Left cardiac atrium (tissue), 4 donors: ENCODE measurements around the gene UBE2H. TPM values are rescaled to one million over a fixed set of nuclear protein-coding genes. Genes with fewer than 3 reads are reported as not detected.

Experiments
- ATAC-seq, 2 donors: fragments of 200-7000 bp; cut with Tn5 transposase; one replicate each; pipeline ENCODE4 v1.9.1; 2020; ENCODE audit warnings: mild to moderate bottlenecking in 2 of 2, moderate library complexity in 2 of 2
- DNase-seq: peaks from one replicate; pipeline ENCODE4 v3.0.0-alpha.2; 2020
- intact Hi-C, 2 donors: fragments of 100-400 bp; cut with DNase I; formaldehyde crosslinking; loops; one replicate each; pipeline versions ENCODE4 v1.14.1 to v1.15.1; 2022 to 2023
- total RNA-seq, 2 donors: library from RNA; stranded (reverse); fragmentation: NEBNext Ultra II Directional; extraction: Animal tissue kit (Norgen Biotek cat#: 25700); gene quantifications; one replicate each; pipeline ENCODE4 v1.2.1, GENCODE V29; 2021
- donor health status: DM: no; HTN: yes; CAD: no.
- donor health status: DM: no; HTN: yes; CAD: no; lungs with severe emphysema.
- donor health status: DM: yes; HTN: yes; CAD: no.
- donor health status: Dilated cardiomyopathy.

The UBE2H gene
- total RNA-seq, 2 donors from 2014 or later = 65.5 to 77.8 TPM

- ATAC-seq (no peak), DNase-seq (no peak)
- intact Hi-C loops = loop anchor here in 1 of 2 donors (5.0 kb wide), 1 partner anchor 84 kb away; no protein-coding TSS in a partner anchor
Observed at GRCh38 chr7:129951226-129952085, 1.3 kb downstream of the UBE2H start.

- intact Hi-C loops = loop anchor here in 1 of 2 donors (5.0 kb wide), 1 partner anchor 84 kb away; no protein-coding TSS in a partner anchor
- ATAC-seq = no peak
Observed at GRCh38 chr7:129950933-129951225, 1.9 kb downstream of the UBE2H start.

DNA sequence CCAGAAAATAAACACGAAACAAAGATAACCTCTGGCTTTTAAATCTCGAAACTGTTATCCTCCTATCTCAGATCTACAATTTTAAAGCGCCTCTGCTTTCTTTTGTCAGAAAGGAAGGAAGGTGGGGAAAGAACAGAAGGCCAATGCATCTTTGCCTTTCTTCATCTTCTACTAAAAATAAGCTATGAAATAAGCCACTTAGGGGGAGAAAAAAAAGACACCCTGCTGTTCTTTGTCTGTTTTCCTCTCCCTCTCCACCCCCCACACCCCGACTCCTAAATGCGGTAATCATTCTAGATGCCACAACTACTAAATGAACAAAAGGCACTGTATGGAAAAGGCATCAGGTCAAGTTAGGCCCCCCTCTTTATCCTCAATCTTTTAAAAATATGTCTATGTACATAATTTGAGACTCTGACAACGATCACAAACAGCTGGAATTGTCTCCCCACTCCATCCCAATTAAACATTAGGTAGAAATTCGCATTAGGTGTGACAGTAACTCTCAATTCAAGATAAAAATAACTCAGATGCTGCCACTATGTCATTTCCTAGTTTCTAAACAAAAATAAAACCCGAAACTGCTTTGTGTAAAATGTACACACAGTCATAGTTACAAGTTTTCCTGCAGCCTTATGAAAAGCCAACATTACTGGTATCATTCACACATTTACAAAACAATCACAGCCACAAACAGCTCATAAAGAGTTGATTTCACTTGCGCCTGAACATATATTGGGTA, 2.4 kb downstream of the UBE2H start:
- intact Hi-C loops = loop anchor here in 1 of 2 donors (5.0 kb wide), 1 partner anchor 83 kb away; no protein-coding TSS in a partner anchor
- DNase-seq = no peak
- no peak for ATAC-seq

More at GRCh38 chr7:129950933-129951225, 1.9 kb downstream of the UBE2H start:
- DNase-seq = no peak

- ATAC-seq (peak in 1 of 2 donors; percentile 41), DNase-seq (no peak)
- intact Hi-C loops = loop anchor here in 1 of 2 donors (5.0 kb wide), 2 partner anchors 82 to 117 kb away; no protein-coding TSS in a partner anchor
Observed at GRCh38 chr7:129949292-129950133, 3.2 kb downstream of the UBE2H start.

GRCh38 chr7:129948877-129949291, 3.9 kb downstream of the UBE2H start:
- peak; percentile 86 for DNase-seq
- intact Hi-C loops = loop anchor here in 1 of 2 donors (5.0 kb wide), 1 partner anchor 117 kb away; no protein-coding TSS in a partner anchor
- ATAC-seq = peak; percentile 76 to 79

DNA sequence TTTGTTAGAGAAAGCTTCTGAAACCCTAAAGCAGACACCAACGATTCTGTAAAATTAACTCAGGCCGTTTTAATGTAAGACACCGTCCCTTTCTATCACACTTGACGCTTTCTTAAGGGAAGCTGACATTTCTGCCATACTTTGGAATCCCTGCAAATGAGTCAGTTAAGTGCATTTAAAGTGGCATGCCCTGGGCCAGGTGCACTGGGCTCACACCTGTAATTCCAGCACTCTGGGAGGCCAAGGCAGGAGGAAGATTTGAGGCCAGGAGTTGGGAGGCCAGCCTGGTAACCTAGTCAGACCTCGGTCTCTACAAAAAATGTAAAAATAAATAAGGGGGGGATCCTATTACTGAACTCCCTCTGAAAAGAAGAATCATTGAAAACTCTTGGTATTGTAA, 4.4 kb downstream of the UBE2H start:
- intact Hi-C loops = loop anchor here in 1 of 2 donors (5.0 kb wide), 1 partner anchor 116 kb away; no protein-coding TSS in a partner anchor
- ATAC-seq = no peak
- DNase-seq = no peak

- intact Hi-C loops = loop anchor here in 1 of 2 donors (5.0 kb wide), 1 partner anchor 115 kb away; no protein-coding TSS in a partner anchor
- DNase-seq (no peak), ATAC-seq (no peak)
Observed at GRCh38 chr7:129947701-129948100, 5.1 kb downstream of the UBE2H start.

DNA sequence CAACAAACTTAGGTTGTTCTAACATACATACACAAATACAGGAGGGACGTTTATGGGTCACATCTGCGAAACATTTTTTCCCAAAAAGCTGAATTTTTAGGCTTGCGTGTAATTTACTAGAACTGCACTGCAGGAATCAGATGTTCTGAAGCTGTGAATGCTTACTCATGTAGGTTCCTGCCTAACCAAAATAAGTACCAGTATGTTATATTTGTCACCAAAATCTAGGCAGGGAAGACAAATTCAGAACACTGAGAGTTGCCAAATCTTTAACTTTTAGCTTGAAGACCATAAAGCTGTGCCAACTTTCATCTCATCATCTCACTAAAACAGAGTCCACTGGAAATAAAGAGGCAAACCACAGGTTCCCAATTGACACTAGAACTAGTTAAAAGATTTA, 5.7 kb downstream of the UBE2H start:
- intact Hi-C loops = loop anchor here in 1 of 2 donors (5.0 kb wide), 1 partner anchor 115 kb away; no protein-coding TSS in a partner anchor
- ATAC-seq (no peak), DNase-seq (no peak)

DNA sequence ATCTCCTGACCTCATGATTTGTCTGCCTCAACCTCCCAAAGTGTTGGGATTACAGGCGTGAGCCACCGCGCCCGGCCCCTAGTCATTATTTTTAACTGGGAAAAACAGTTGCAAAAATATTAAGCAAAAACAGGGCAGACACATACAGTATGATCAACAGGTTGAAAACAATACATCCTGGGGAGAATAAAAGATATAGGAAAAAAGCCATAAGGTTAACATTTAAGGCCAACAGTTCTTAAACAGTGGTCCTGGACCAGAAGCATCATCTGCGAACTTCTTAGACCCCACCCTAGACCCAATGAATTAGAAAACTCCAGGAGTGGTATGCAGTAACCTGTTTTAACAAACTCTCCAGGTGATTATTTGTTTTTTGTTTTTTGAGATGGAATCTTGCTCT, 6.5 kb downstream of the UBE2H start:
- intact Hi-C loops = loop anchor here in 1 of 2 donors (5.0 kb wide), 1 partner anchor 114 kb away; no protein-coding TSS in a partner anchor
- DNase-seq (no peak), ATAC-seq (no peak)

DNA sequence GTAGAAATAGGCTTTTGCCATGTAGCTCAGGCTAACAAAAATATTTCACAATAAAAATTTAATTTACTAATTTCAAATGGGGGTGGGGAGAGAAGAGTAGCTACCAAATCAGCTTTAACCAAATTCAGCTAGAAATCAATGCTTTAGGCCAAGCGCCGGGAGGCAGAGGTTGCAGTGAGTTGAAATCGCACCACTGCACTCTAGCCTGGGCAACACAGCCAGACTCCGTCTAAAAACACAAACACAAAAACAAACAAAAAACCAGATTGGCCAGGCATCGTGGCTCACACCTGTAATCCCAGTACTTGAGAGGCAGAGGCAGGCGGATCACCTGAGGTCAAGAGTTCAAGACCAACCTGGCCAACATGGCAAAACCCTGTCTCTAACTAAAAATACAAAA, 9.4 kb downstream of the UBE2H start:
- intact Hi-C loops = no loop called here
- ATAC-seq (no peak), DNase-seq (no peak)

DNA sequence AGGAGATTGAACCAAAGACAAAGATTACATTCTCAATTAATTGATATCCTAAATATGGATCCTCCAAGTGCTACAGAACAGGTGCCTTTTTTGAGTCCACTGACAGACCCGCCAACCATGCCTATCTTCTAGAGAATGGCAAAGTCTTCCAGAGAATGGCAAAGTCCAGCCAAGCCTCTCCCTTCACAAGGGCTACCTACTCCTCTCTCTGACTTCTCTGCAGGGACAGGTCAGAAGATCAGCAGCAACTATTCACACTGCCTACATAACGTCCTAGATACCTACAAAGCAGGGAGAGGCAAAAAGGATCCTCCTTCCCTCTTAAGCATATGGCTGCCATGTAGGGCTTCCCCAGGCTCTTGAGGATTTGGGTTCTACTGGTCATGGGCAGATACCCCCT, 12.4 kb downstream of the UBE2H start:
- DNase-seq (no peak), ATAC-seq (no peak)
- intact Hi-C loops = no loop called here

DNA sequence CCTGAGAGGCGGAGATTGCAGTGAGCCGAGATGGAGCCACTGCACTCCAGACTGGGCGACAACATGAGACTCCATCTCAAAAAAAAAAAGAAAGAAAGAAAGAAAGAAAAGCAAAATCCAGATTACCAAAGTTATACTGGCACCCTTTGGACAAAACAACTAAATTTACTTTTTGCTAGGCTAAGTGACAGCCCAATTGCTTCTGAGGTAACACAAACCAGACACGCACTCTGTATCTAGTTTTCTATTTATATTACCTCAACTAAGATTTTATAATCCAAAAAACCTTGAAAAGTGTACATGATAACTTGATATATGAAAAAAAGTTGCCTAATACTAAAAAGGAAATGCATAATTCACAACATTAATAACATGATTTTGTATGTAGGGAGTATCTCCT, 12.9 kb downstream of the UBE2H start:
- intact Hi-C loops = no loop called here
- no peak for ATAC-seq

GRCh38 chr7:129933627-129934026, 19.1 kb downstream of the UBE2H start:
- intact Hi-C loops = no loop called here
- ATAC-seq (no peak), DNase-seq (no peak)

More for the DNA sequence above, 12.9 kb downstream of the UBE2H start:
- no peak for DNase-seq

GRCh38 chr7:129926618-129927017, 26.1 kb downstream of the UBE2H start:
- DNase-seq = no peak
- ATAC-seq = no peak
- intact Hi-C loops = no loop called here

DNA sequence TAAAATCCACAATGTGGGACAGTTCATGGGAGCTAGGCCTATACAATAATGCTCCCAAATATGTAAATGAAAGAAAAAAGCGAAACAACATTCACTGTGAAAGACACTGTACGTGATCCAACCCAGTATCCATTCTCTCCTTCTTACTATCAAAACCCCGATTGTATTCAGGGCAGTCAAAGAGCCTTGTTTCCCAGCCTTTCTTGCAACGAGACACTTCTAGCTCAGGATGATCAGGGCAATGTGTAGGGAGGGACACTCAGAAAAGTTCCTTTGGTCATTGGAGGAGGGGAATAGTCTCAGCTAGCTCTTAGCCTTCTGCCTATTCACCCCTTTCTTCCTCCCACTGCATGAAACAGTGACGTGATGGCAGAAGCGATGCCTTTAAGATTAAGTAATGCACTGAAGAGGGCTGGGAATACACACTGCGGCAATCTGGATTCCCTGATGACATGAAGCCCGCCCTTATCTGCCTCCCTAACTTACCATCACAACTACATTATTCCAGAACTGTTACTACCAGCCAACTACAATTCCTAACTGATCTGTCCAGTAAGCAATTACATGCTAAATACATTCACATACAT, 27.3 kb downstream of the UBE2H start:
- DNase-seq (no peak), ATAC-seq (peak; percentile 85 to 92)
- intact Hi-C loops = no loop called here

DNA sequence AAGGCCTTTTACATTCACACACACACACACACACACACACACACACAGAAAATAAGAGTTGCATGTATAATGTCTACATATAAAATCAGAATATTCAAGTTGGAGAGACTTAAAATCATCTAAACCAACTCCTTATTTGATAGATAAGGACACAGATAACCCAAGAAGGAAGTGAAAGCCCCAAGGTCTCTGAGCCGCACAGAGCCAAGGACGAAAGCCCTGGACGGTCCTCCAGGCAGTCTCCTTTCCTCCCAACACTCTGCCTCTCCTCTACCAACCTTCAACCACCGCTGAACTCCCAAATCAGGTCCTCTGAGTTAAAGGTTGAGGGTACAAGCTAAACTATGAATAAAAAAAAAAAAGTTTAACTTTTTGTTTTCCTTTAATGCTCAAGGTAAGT, 28.2 kb downstream of the UBE2H start:
- ATAC-seq (no peak), DNase-seq (no peak)
- intact Hi-C loops = no loop called here

DNA sequence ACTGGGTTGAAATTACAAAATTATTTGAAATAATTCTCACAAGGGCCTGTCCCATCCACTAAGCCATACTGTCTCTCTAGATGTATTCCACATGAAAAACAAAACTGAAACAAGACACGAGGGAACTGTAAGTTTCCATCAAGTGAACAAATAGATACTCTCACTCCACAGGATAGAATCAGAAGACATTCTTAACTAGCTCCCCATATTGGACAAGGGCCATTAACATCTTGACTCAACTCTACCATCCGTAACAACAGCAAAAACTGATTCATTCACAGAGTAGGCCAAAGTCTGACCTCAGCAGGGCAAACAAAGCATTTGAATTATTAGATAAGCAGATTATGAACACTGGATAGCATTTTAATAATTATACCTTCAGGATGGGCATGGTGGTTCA, 29.1 kb downstream of the UBE2H start:
- ATAC-seq (peak in 1 of 2 donors; percentile 72), DNase-seq (no peak)
- intact Hi-C loops = no loop called here

DNA sequence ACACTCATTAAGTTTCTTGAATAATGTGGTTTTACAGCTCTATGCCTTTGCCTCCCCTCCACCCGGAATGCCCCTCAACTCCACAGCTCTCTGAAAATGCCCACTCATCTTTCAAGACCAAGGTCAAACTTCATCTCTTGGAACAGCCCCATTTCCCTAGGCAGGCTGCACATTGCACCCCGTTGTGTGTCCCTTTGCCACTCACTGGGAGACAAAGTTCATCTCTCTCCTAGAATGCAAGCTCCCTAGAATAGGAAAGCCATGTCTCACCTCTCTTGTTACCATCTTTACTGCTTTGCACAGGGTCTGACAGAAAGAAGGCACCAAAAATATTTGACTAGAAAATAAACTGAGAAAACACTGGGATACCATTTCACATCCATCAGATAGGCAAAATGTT, 33.3 kb downstream of the UBE2H start:
- DNase-seq (no peak), ATAC-seq (no peak)
- intact Hi-C loops = no loop called here

GRCh38 chr7:129918922-129919321, 33.8 kb downstream of the UBE2H start:
- no peak for DNase-seq
- intact Hi-C loops = no loop called here
- no peak for ATAC-seq
